WI38 (cell line): ENCODE results near the gene TMEM164.
"Not testable (repeated sequence)": the region's sequence is repeated elsewhere in the genome, so short reads cannot be mapped to it uniquely, and the experiment has no call there.

Experiments used
- H3K4me3 ChIP-seq: 2 replicates; pipeline ENCODE4 v1.5.1; 2011; ENCODE audit warnings: low read depth, mild to moderate bottlenecking, control low read depth, low read length
- CTCF ChIP-seq: IDR thresholded peaks from 2 replicates; pipeline ENCODE4 v1.5.1; 2012; ENCODE audit warnings: low read depth, mild to moderate bottlenecking, control low read depth, low read length

Gene TMEM164

GRCh38 chrX:109967156-109967555 is 35.8 kb upstream of the TMEM164 start:
- no peak for TF ChIP-seq CTCF
- H3K4me3 ChIP-seq = no peak overlapping the region

GRCh38 chrX:109970841-109971240 is 32.1 kb upstream of the TMEM164 start:
- H3K4me3 ChIP-seq = not testable (repeated sequence)

- H3K4me3 ChIP-seq = no peak overlapping the region
- no peak for TF ChIP-seq CTCF
Measured at GRCh38 chrX:109974906-109975655, 27.8 kb upstream of the TMEM164 start.

GRCh38 chrX:109985210-109985609 is 17.7 kb upstream of the TMEM164 start:
- H3K4me3 ChIP-seq = not testable (repeated sequence)

- no peak for TF ChIP-seq CTCF
- H3K4me3 ChIP-seq = no peak overlapping the region
Measured at GRCh38 chrX:109987884-109988283, 15.0 kb upstream of the TMEM164 start.

- no peak for TF ChIP-seq CTCF
- H3K4me3 ChIP-seq = no peak overlapping the region
Measured at GRCh38 chrX:109990582-109991276, 12.2 kb upstream of the TMEM164 start.

GRCh38 chrX:109992203-109992602 is 10.7 kb upstream of the TMEM164 start:
- TF ChIP-seq CTCF = no peak
- H3K4me3 ChIP-seq = no peak overlapping the region

GRCh38 chrX:109995155-109995554 is 7.8 kb upstream of the TMEM164 start:
- TF ChIP-seq CTCF = no peak
- H3K4me3 ChIP-seq = no peak overlapping the region
